K562 (cell line): ENCODE measurements around the gene CRAMP1. TPM values are rescaled to one million over a fixed set of nuclear protein-coding genes. Genes with fewer than 3 reads are reported as not detected.

ENCODE experiments used
- ATAC-seq: fragments of 200-7000 bp; cut with Tn5 transposase; 3 replicates; pipeline ENCODE4 v1.9.1; 2020; ENCODE audit warnings: moderate library complexity
- BruUV-seq: library from RNA; stranded (reverse); fragments of 400-500 nt; replicated peaks from 2 replicates; lab custom pipeline; 2021; lab: Mats Ljungman, UMichigan
- CTCF ChIA-PET: fragments of 300-600 bp; formaldehyde crosslinking; extraction: SDS; loops from one replicate; lab custom pipeline; 2021; ENCODE audit warnings: low intra/inter-chr PET ratio; lab: Yijun Ruan, JAX
- POLR2A ChIA-PET: fragments of 300-600, 350-650 bp; sonication (Branson Sonifier 250); formaldehyde crosslinking; extraction: SDS; loops from one replicate; lab custom pipeline; 2021; ENCODE audit warnings: antibody characterized with exemption, inconsistent platforms; lab: Yijun Ruan, JAX
- DNase-seq, 4 experiments: peaks; one replicate each; pipeline versions ENCODE4 v3.0.0 to v3.0.0-alpha.2; 2011 to 2018; ENCODE audit warnings: low spot score in 3 of 4, mixed read lengths in 3 of 4; ENCODE audit errors: extremely low read depth in 1 of 4
- FAIRE-seq: peaks from 2 replicates; lab custom pipeline; 2011; peaks lifted over from hg19 to GRCh38; lab: Jason Lieb, UNC
- H2AFZ ChIP-seq: 2 replicates; pipeline ENCODE4 v1.6.0; 2011; ENCODE audit warnings: low read depth, low read length, control low read depth, inconsistent platforms
- H3K27ac ChIP-seq: fragments of 200-600 bp; 3 replicates; pipeline ENCODE4 v1.8.0; 2011; ENCODE audit warnings: low read depth, mild to moderate bottlenecking, control low read depth, inconsistent platforms, low read length, moderate library complexity, mixed read lengths; ENCODE audit errors: extremely low read depth
- H3K27me3 ChIP-seq, 2 experiments: fragments of 300-600 bp in 1 of 2; 2 replicates in 1 of 2; 3 replicates in 1 of 2; pipeline versions ENCODE4 v1.6.0 to v1.8.0; 2011; ENCODE audit warnings: inconsistent platforms in 2 of 2, low read length in 2 of 2, mild to moderate bottlenecking in 1 of 2, mixed read lengths in 1 of 2, moderate library complexity in 1 of 2; ENCODE audit not compliant: control insufficient read depth in 2 of 2, insufficient read depth in 2 of 2
- H3K36me3 ChIP-seq: fragments of 300-600 bp; 3 replicates; pipeline ENCODE4 v1.8.0; 2011; ENCODE audit warnings: mild to moderate bottlenecking, low read length, inconsistent platforms; ENCODE audit not compliant: control insufficient read depth, insufficient read depth
- H3K4me1 ChIP-seq, 2 experiments: fragments of 200-600 bp in 1 of 2; replicated peaks in 1 of 2; 2 replicates in 1 of 2; 3 replicates in 1 of 2; pipeline versions ENCODE4 v1.5.1 to v1.8.0; 2011; ENCODE audit warnings: inconsistent platforms in 2 of 2, low read length in 2 of 2, mild to moderate bottlenecking in 1 of 2, mixed read lengths in 1 of 2, moderate library complexity in 1 of 2; ENCODE audit not compliant: control insufficient read depth in 2 of 2, insufficient read depth in 2 of 2
- H3K4me2 ChIP-seq: 2 replicates; pipeline ENCODE4 v1.6.1; 2011; ENCODE audit warnings: low read length, control low read depth, inconsistent platforms, mixed read lengths; ENCODE audit not compliant: insufficient read depth
- H3K4me3 ChIP-seq: fragments of 200-600 bp; sonication (generic), shearing (Covaris generic); 2 replicates; pipeline ENCODE4 v1.5.1; 2016; ENCODE audit warnings: control low read depth, inconsistent platforms
- H3K79me2 ChIP-seq: fragments of 200-600 bp; 3 replicates; pipeline ENCODE4 v1.8.0; 2011; ENCODE audit warnings: low read length, inconsistent platforms; ENCODE audit not compliant: control insufficient read depth, insufficient read depth
- H3K9ac ChIP-seq, 2 experiments: 2 replicates each; pipeline versions ENCODE4 v1.6.0 to v1.6.1; 2011; ENCODE audit warnings: low read depth in 2 of 2, low read length in 2 of 2, control low read depth in 1 of 2, inconsistent platforms in 1 of 2, mild to moderate bottlenecking in 1 of 2, mixed read lengths in 1 of 2; ENCODE audit not compliant: insufficient read depth in 1 of 2
- H3K9me1 ChIP-seq: one replicate; pipeline ENCODE4 v1.6.0; 2011; ENCODE audit warnings: inconsistent platforms, mild to moderate bottlenecking, low read length, moderate library complexity; ENCODE audit not compliant: control insufficient read depth, insufficient read depth
- H3K9me3 ChIP-seq: replicated peaks from 2 replicates; pipeline ENCODE4 v1.5.1; 2011; ENCODE audit warnings: low read depth, low read length, inconsistent platforms; ENCODE audit not compliant: control insufficient read depth, insufficient read depth
- H4K20me1 ChIP-seq: replicated peaks from 2 replicates; pipeline ENCODE4 v1.6.1; 2011; ENCODE audit warnings: low read length, inconsistent platforms, mixed read lengths; ENCODE audit not compliant: control insufficient read depth, insufficient read depth
- BHLHE40 ChIP-seq: IDR thresholded peaks from 2 replicates; pipeline ENCODE4 v1.6.1; 2011; ENCODE audit warnings: low read length, improper control_type of control experiment
- CBX5 ChIP-seq: IDR thresholded peaks from 2 replicates; pipeline ENCODE4 v1.6.1; 2014; ENCODE audit warnings: low read depth, borderline replicate concordance
- GTF2A2 ChIP-seq: IDR thresholded peaks from 2 replicates; pipeline ENCODE4 v1.6.1; 2016; ENCODE audit warnings: mild to moderate bottlenecking, missing genetic modification characterization, missing compliant biosample characterization
- MECOM ChIP-seq: fragments of 250-450 bp; sonication (Bioruptor Pico); IDR thresholded peaks from 2 replicates; pipeline ENCODE4 v1.8.0; 2022; ENCODE audit warnings: inconsistent platforms
- NFIC ChIP-seq: fragments of 450-650 bp; IDR thresholded peaks from 2 replicates; pipeline ENCODE4 v1.6.1; 2017; ENCODE audit warnings: mild to moderate bottlenecking, inconsistent platforms
- NR3C1 ChIP-seq: sonication (generic); formaldehyde crosslinking; IDR thresholded peaks from 2 replicates; pipeline ENCODE4 v1.8.1; 2022; ENCODE audit warnings: missing genetic modification reagents
- RAD51 ChIP-seq: fragments of 450-650 bp; IDR thresholded peaks from 2 replicates; pipeline ENCODE4 v1.7.1; 2016; ENCODE audit warnings: low read depth, mild to moderate bottlenecking, borderline replicate concordance
- STAT5B ChIP-seq: fragments of 250-450 bp; sonication (Bioruptor Pico); IDR thresholded peaks from 2 replicates; pipeline ENCODE4 v1.8.0; 2021; ENCODE audit warnings: mild to moderate bottlenecking, inconsistent platforms
- ZNF41 ChIP-seq: fragments of 250-450 bp; sonication (Bioruptor Pico); conservative IDR thresholded peaks from 2 replicates; pipeline ENCODE4 v1.4.0; 2020; ENCODE audit warnings: mild to moderate bottlenecking
- WGBS: fragments of 100-300 bp; shearing (Covaris generic); methylation state at CpG from one replicate; pipeline ENCODE4 v1.1.6; 2016; ENCODE audit warnings: low coverage, mixed read lengths; ENCODE audit not compliant: insufficient coverage; ENCODE audit errors: missing lambda C conversion rate; 5-methylcytosine and 5-hydroxymethylcytosine counted together
- in situ Hi-C: fragments of 300-500 bp; cut with MboI; formaldehyde crosslinking; loops from 4 replicates; pipeline ENCODE4 v1.15.0; 2018; ENCODE audit warnings: inconsistent platforms, mixed read lengths
- intact Hi-C: fragments of 100-400 bp; cut with micrococcal nuclease; formaldehyde crosslinking; loops from 2 replicates; pipeline ENCODE4 v1.14.2; 2022
- polyA plus RNA-seq, 8 experiments: library from polyadenylated mRNA; depleted of rRNA in 4 of 8; stranded (reverse) in 5 of 8; unstranded in 3 of 8; fragments of >200 nt; fragmentation: Nextera tagmentation in 2 of 8; fragmentation: Illumina TruSeq in 1 of 8; extraction: Ambion mirVana in 2 of 8; extraction: Trizol in 1 of 8; gene quantifications; 2 replicates each; pipeline versions ENCODE4 v1.2.1 to v1.2.3, GENCODE V29; 2011 to 2014; ENCODE audit warnings: inconsistent platforms in 1 of 8, missing spikeins in 1 of 8
- total RNA-seq, 7 experiments: library from RNA; depleted of rRNA in 6 of 7; stranded (reverse); fragments of >200 nt in 6 of 7; fragmentation: Illumina TruSeq in 2 of 7; extraction: Trizol in 2 of 7; gene quantifications; 2 replicates each; pipeline versions ENCODE4 v1.2.1 to v1.2.3, GENCODE V29; 2011 to 2021; ENCODE audit warnings: low replicate concordance in 1 of 7
- TF ChIP-seq, protein P1 (sequence below): IDR thresholded peaks from 2 replicates; pipeline ENCODE4 v1.6.1; 2016; ENCODE audit warnings: missing genetic modification characterization, missing compliant biosample characterization
- TF ChIP-seq, protein P2 (sequence below): sonication (generic); formaldehyde crosslinking; IDR thresholded peaks from 2 replicates; pipeline ENCODE4 v1.9.0; 2022; ENCODE audit warnings: mild to moderate bottlenecking, missing genetic modification reagents
- TF ChIP-seq, protein P3 (sequence below): fragments of 450-650 bp; IDR thresholded peaks from 2 replicates; pipeline ENCODE4 v1.6.1; 2016; ENCODE audit warnings: low read depth, mild to moderate bottlenecking, moderate library complexity

CRAMP1 gene
- total and polyA plus RNA-seq, 9 of the 15 experiments (the other 6 are each of a cell fraction or from before 2014, with no cell fraction given): 0.52 to 20.8 (median 7.5) TPM

DNA sequence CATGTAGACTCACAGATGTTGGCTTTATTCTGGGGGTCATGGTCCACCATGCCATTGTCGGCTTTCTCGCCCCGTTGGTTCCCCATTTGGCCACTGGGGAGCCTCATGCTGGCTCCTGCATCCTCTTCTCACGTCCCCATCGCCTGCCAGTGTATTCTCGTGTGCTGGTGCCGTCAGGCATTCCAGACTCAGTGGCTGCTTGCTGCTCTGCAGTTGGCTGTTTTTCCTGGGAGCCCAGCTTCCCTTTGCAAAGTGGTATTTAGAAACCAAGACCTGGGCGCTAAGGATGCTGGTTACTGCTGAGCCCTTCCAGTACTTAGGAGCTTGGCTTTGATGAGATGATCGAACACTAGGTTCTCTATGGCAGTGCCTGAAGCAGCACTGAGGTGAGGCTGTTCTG is 19.1 kb downstream of the CRAMP1 start:
- in situ Hi-C loops (no loop called here), intact Hi-C loops (no loop called here)
- ATAC-seq (no peak), DNase-seq (no peak), FAIRE-seq (no peak)
- ChIA-PET POLR2A (interaction anchor here (0.6 to 1.7 kb wide), 5 partner anchors 10 to 133 kb away, joined by 3 to 4 read pairs (median 3); no protein-coding TSS in a partner anchor), CTCF (no interaction called here)
- no peak overlapping the region for H3K9ac ChIP-seq
- peaks cover 55% of the 10 kb centered on the region for H3K79me2 ChIP-seq
- peaks cover 94% of the 10 kb centered on the region for H3K36me3 ChIP-seq
- no TSS peak for BruUV-seq
- H3K4me3 ChIP-seq: no peak overlapping the region
- no peak for TF ChIP-seq BHLHE40
- TF ChIP-seq RAD51: no peak
- no peak for TF ChIP-seq ZNF41 (CRISPR knock-in tag)
- 96% methylated on average over 5 of the region's 9 CpGs for WGBS
- H3K4me2 ChIP-seq: no peak overlapping the region
- peaks cover 4% of the 10 kb centered on the region for H4K20me1 ChIP-seq
- H2AFZ ChIP-seq: no peak overlapping the region
- H3K4me1 ChIP-seq: peaks cover 0 to 8% of the 10 kb centered on the region in 2 experiments; a peak in 1 of 5 replicates
- H3K27me3 ChIP-seq: no peaks in the 10 kb centered on the region
- no peaks in the 10 kb centered on the region for H3K9me3 ChIP-seq
- no peak overlapping the region for H3K27ac ChIP-seq
- peaks cover 5% of the 10 kb centered on the region for H3K9me1 ChIP-seq

DNA sequence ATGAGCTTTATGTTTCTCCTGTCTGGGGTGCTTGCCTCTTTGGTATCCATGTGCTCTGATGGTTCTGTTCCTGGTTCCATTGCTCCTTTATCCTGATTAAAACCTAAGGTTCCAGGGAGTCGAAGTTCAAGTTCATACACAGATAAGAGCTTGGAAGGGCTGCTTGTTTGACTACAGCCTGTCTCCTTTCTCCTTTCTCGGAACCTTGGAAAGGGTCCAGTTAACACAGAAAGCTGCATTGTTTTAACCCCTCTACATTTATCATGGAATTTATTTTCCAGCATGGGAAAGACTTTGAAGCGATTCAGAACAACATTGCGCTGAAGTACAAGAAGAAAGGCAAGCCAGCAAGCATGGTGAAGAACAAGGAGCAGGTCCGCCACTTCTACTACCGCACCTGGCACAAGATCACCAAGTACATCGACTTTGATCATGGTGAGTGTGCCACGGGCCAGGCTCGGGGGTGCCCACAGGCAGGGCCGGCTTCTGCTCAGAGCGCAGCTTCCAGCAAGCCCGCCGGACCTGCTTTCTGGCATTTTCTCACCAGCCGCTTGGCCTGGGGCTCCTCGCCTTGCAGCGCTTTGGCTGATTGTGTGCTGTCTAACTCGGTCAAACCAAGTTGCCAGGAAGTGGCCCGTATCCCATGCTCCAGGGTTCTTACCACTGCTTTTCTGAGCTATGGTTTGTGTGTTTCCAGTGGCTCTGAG is 19.9 kb downstream of the CRAMP1 start:
- 95% methylated on average over 17 of the region's 18 CpGs for WGBS
- H3K36me3 ChIP-seq: peaks cover 92% of the 10 kb centered on the region
- BruUV-seq: no TSS peak
- TF ChIP-seq, protein P1, sequence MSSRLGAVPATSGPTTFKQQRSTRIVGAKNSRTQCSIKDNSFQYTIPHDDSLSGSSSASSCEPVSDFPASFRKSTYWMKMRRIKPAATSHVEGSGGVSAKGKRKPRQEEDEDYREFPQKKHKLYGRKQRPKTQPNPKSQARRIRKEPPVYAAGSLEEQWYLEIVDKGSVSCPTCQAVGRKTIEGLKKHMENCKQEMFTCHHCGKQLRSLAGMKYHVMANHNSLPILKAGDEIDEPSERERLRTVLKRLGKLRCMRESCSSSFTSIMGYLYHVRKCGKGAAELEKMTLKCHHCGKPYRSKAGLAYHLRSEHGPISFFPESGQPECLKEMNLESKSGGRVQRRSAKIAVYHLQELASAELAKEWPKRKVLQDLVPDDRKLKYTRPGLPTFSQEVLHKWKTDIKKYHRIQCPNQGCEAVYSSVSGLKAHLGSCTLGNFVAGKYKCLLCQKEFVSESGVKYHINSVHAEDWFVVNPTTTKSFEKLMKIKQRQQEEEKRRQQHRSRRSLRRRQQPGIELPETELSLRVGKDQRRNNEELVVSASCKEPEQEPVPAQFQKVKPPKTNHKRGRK: no peak
- TF ChIP-seq NFIC (no peak), GTF2A2 (no peak), STAT5B (CRISPR knock-in tag) (no peak), MECOM (no peak), CBX5 (no peak), NR3C1 (CRISPR knock-in tag) (no peak)
- TF ChIP-seq, protein P2, sequence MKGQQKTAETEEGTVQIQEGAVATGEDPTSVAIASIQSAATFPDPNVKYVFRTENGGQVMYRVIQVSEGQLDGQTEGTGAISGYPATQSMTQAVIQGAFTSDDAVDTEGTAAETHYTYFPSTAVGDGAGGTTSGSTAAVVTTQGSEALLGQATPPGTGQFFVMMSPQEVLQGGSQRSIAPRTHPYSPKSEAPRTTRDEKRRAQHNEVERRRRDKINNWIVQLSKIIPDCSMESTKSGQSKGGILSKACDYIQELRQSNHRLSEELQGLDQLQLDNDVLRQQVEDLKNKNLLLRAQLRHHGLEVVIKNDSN (CRISPR knock-in tag): no peak
- TF ChIP-seq, protein P3, sequence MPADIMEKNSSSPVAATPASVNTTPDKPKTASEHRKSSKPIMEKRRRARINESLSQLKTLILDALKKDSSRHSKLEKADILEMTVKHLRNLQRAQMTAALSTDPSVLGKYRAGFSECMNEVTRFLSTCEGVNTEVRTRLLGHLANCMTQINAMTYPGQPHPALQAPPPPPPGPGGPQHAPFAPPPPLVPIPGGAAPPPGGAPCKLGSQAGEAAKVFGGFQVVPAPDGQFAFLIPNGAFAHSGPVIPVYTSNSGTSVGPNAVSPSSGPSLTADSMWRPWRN: no peak

More for the DNA sequence above, 19.9 kb downstream of the CRAMP1 start:
- Histone ChIP-seq H3K4me3 (no peak overlapping the region), H3K9me3 (no peaks in the 10 kb centered on the region), H3K9ac (no peak overlapping the region), H3K4me1 (peaks cover 0 to 8% of the 10 kb centered on the region in 2 experiments; a peak in 1 of 5 replicates), H3K4me2 (no peak overlapping the region), H3K27ac (no peak overlapping the region), H3K9me1 (no peaks in the 10 kb centered on the region), H3K79me2 (peaks cover 48% of the 10 kb centered on the region), H3K27me3 (no peaks in the 10 kb centered on the region), H2AFZ (no peak overlapping the region), H4K20me1 (peaks cover 4% of the 10 kb centered on the region)
- DNase-seq (no peak), ATAC-seq (no peak), FAIRE-seq (no peak)
- intact Hi-C loops: no loop called here
- in situ Hi-C loops: no loop called here
- POLR2A ChIA-PET: interaction anchor here (0.6 to 1.7 kb wide), 5 partner anchors 9 to 134 kb away, joined by 3 to 4 read pairs (median 3); no protein-coding TSS in a partner anchor
- CTCF ChIA-PET: no interaction called here
